Activated CD4-positive, alpha-beta T cell treated with anti-CD3 and anti-CD28 coated beads for 4 hours (primary cell): ENCODE data around the gene GAPVD1.
"Not testable (repeated sequence)": the region's sequence is repeated elsewhere in the genome, so short reads cannot be mapped to it uniquely, and the experiment has no call there.

Experiments used
- DNase-seq, 2 donors: peaks; one replicate each; pipeline ENCODE4 v3.0.0-alpha.2; 2020

Gene GAPVD1

GRCh38 chr9:125312411-125312810 is 50.8 kb downstream of the GAPVD1 start:
- no peak for DNase-seq

GRCh38 chr9:125316359-125316758 is 54.7 kb downstream of the GAPVD1 start:
- not testable (repeated sequence) for DNase-seq

- DNase-seq = no peak
Measured at GRCh38 chr9:125317704-125318103, 56.1 kb downstream of the GAPVD1 start.

- DNase-seq = no peak
Measured at GRCh38 chr9:125321496-125321895, 59.9 kb downstream of the GAPVD1 start.

GRCh38 chr9:125323615-125324014 is 62.0 kb downstream of the GAPVD1 start:
- DNase-seq = no peak

GRCh38 chr9:125325826-125326225 is 64.2 kb downstream of the GAPVD1 start:
- DNase-seq = no peak

- DNase-seq = no peak
Measured at GRCh38 chr9:125329978-125330377, 68.4 kb downstream of the GAPVD1 start.

GRCh38 chr9:125330587-125330986 is 69.0 kb downstream of the GAPVD1 start:
- no peak for DNase-seq

- no peak for DNase-seq
Measured at GRCh38 chr9:125332527-125332926, 70.9 kb downstream of the GAPVD1 start.

GRCh38 chr9:125337236-125337635 is 75.6 kb downstream of the GAPVD1 start:
- no peak for DNase-seq

- DNase-seq = no peak
Measured at GRCh38 chr9:125338929-125339328, 77.3 kb downstream of the GAPVD1 start.

GRCh38 chr9:125341566-125341965 is 79.9 kb downstream of the GAPVD1 start:
- no peak for DNase-seq

- no peak for DNase-seq
Measured at GRCh38 chr9:125343518-125344275, 82.1 kb downstream of the GAPVD1 start.

GRCh38 chr9:125346080-125346732 is 84.6 kb downstream of the GAPVD1 start:
- DNase-seq = no peak

- no peak for DNase-seq
Measured at GRCh38 chr9:125355601-125356000, 94.0 kb downstream of the GAPVD1 start.

GRCh38 chr9:125356032-125356431 is 94.4 kb downstream of the GAPVD1 start:
- no peak for DNase-seq

- DNase-seq = no peak
Measured at GRCh38 chr9:125359011-125359410, 97.4 kb downstream of the GAPVD1 start.

GRCh38 chr9:125360601-125361000 is 99.0 kb downstream of the GAPVD1 start:
- DNase-seq = no peak

GRCh38 chr9:125361837-125362531 is 100.4 kb downstream of the GAPVD1 start:
- DNase-seq = no peak

GRCh38 chr9:125366676-125367075 is 105.0 kb downstream of the GAPVD1 start:
- no peak for DNase-seq

- DNase-seq = no peak
Measured at GRCh38 chr9:125370786-125371185, 109.2 kb downstream of the GAPVD1 start.

- no peak for DNase-seq
Measured at GRCh38 chr9:125372441-125373226, 111.0 kb downstream of the GAPVD1 start.
